Spleen (tissue), 7 donors: ENCODE measurements around the gene B4GALNT3.

Experiments
- CTCF ChIP-seq, 11 experiments: fragments of 200-600 bp in 7 of 11; fragments of 450-650 bp in 4 of 11; sonication (generic) in 4 of 11; IDR thresholded peaks in 8 of 11; conservative IDR thresholded peaks in 3 of 11; 1 replicate in 7 of 11; 2 replicates in 4 of 11; pipeline versions ENCODE4 v1.4.0 to v1.8.0; 2016 to 2021; ENCODE audit warnings: antibody characterized with exemption in 11 of 11, inconsistent platforms in 4 of 11, mild to moderate bottlenecking in 1 of 11
- POLR2A ChIP-seq, 3 donors: fragments of 450-650 bp; IDR thresholded peaks; one replicate each; pipeline ENCODE4 v1.5.1; 2017; ENCODE audit warnings: antibody characterized with exemption in 3 of 3, mild to moderate bottlenecking in 1 of 3
- POLR2AphosphoS5 ChIP-seq, 3 donors: sonication (generic); formaldehyde crosslinking; IDR thresholded peaks; one replicate each; pipeline ENCODE4 v1.5.1; 2017; ENCODE audit warnings: antibody characterized with exemption in 3 of 3
- donor health status: DM: no; HTN: no; CAD: no; lungs with moderate emphysema.
- donor health status: DM: no; HTN: no; CAD: no.
- donor health status: DM: no; HTN: no; CAD: no.

DNA sequence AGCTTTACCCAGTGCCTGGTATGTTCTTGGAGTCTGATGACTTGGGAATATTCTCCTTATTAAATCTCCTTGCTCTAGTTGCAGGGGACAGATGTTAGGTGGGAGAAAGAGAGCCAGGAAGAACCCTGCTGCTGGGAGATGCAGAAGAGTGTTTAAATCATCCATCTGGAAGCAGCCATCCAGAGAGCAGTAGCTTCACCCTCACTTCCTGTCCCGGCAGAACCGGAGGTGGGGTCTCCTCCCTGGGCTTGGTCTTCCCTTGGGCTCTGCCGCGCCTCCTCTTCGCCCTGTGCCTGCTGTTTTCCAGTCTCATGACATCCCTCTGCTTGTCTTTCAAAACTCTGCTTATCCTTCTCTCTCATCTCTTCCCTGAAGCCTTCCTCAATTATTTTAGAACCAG is 15.5 kb downstream of the B4GALNT3 start:
- TF ChIP-seq CTCF (IDR thresholded peaks at IDR 0.05 in 8 of 11, conservative IDR thresholded peaks at IDR 0.05 in 3 of 11), result no peak
- no peak for TF ChIP-seq POLR2AphosphoS5 (IDR thresholded peaks at IDR 0.05)
- no peak for TF ChIP-seq POLR2A (IDR thresholded peaks at IDR 0.05)
